Fibroblast of skin of right biceps (primary cell): ENCODE data around the gene GJD3.
A peak's percentile ranks its signal among the peaks of the same experiment; 100 is the strongest.
"Not testable (repeated sequence)": the region's sequence is repeated elsewhere in the genome, so short reads cannot be mapped to it uniquely, and the experiment has no call there.

Experiments used
- DNase-seq: peaks from one replicate; pipeline ENCODE4 v3.0.0-alpha.2; 2013

The GJD3 gene, protein sequence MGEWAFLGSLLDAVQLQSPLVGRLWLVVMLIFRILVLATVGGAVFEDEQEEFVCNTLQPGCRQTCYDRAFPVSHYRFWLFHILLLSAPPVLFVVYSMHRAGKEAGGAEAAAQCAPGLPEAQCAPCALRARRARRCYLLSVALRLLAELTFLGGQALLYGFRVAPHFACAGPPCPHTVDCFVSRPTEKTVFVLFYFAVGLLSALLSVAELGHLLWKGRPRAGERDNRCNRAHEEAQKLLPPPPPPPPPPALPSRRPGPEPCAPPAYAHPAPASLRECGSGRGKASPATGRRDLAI

DNA sequence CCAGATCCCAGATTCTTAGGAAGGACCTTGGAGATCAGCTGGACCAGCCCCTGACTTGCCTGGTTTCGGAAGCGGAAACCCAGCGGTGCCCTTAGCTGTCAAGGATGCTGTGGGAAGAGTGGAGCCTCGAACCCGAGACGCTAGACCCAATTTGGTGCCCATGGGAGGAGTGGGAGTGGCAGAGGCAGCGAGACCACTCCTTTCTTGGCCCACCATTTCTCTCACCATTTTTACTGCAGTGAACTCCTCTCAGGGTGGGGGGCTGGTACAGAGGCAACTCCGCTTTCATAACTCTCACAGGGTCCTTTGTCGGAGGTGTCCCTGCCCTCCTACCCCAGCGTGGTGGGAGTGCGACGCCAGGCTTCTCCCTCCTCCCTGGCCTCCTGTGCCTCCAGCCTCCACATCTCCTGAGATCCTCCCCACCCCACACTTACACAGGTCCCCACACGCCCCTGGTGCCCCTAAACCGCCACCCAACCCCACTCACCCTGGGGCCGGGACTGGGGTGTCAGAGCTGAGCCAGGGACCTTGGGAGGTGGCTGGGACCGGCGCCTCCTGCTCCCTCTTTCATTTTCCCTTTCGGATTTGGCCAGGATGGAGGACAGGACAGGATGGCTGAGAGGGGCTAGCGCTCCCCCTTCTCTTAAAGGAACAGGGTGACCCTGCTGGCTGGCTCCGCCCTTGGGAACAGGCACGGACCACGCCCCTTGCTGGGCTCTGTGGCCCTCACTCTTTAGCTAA is at the start of gene GJD3:
TSS of gene GJD3 (minus strand) at position 617 of the 741 bp plus-strand sequence. CDS start 922 bp downstream, outside the sequence.
- no peak for DNase-seq

DNA sequence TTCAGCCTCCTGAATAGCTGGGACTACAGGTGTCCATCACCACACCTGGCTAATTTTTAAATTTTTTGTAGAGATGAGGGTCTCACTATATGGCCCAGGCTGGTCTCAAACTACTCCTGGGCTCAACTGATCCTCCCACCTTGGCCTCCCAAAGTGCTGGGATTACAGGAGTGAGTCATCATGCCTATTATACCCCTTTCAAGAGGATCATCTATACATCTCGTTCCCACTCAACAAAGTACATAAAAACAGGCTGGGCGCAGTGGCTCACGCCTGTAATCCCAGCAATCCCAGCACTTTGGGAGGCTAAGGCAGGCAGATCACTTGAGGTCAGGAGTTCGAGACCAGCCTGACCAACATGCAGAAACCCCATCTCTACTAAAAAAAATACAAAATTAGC is 49.8 kb upstream of the GJD3 start:
- not testable (repeated sequence) for DNase-seq

DNA sequence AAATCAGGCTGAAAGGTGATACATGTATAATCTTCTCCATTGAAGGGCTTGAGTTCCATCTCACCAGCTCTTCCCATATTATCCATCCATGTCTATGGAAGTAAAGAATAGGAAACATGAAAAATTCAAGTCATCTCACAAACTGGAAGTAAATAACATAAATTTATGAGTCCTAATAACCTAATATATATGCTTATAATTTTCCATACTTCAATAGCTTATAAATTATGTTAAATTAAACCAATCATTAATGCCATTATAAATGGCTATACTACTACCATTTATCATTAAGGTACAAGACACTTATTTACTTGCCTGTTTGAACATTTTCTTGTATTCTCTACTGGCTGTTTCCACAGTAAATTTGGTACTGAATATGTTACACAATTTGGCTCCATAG is 48.3 kb upstream of the GJD3 start:
- DNase-seq: no peak

DNA sequence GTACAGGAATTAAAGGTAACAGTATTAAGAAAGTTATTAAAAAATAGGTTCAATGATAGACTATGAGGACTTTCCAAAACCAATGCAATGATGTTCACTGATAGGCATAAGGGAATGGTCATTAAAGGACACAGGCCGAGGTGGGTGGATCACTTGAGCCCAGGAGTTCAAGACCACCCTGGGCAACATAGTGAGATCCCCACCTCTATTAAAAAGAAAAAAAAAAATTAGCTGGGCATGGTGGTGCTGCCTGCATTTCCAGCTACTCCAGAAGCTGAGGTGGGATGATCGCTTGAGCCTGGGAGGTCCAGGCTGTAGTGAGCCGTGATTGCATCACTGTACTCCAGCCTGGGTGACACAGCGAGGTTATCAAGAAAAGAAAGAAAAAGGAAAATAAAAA is 47.3 kb upstream of the GJD3 start:
- no peak for DNase-seq

DNA sequence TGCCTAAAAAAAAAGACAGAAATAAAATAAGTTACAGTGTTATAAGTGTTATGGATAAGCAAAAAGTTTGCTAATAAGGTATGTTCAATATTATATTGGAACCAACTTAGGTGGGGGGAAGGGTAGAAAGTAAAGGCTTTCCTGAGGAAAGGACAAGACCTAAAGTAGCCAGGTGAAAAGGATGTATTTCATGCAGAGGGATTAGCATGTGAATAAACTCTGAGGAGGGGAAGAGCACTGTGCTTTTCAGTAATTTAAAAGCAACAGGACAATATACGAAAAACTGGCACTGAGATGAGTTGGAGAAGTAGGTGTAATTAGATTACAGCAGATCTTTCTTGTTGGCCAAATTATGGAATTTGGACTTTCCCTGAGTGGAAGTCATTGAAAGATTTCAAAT is 45.5 kb upstream of the GJD3 start:
- no peak for DNase-seq

DNA sequence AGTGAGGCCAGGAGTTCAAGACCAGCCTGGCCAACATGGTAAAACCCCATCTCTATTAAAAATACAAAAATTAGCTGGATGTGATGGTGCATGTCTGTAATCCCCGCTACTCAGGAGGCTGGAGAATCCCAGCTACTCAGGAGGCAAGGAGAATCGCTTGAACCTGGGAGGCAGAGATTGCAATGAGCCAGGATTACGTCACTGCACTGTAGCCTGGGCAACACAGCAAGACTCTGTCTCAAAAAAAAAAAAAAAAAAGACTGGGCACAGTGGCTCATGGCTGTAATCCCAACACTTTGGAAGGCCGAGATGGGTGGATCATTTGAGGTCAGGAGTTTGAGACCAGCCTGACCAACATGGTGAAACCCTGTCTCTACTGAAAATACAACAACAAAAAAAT is 45.0 kb upstream of the GJD3 start:
- not testable (repeated sequence) for DNase-seq

DNA sequence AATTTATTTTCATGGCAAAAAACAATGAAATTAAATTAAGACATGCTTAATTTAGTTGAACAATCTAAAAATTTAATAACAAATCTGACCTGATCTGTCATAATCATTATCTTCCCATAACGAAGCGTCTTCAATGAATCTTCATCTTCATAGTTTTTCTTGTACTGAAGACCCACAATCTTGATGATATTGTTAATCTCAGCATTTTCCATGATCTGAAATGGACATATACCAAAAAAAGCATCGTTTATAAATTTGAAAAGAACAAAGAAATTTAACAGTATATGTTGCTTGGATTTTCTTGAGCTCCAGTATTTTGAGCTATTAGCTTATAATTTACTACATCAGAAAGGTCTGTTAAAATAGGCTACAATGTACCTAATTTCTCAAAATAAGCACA is 42.9 kb upstream of the GJD3 start:
- no peak for DNase-seq

DNA sequence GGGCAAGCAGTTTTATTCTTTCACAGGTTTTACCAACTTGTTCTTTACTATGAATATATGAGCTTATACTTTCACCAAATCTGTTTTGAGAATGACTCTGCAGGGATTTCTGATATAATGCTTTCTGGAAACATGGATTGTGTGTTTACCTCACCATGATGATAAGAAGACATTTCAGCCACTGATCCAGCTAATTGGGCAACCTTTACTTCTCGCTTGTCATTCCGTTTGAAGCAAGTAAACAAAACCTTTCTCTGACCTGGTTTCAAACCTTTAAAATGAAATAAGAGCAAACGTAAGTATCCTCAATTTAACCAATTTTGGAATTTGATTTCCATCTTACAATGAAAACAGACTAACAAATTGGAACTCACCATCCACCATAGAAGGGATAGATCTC is 39.5 kb upstream of the GJD3 start:
- DNase-seq: no peak

DNA sequence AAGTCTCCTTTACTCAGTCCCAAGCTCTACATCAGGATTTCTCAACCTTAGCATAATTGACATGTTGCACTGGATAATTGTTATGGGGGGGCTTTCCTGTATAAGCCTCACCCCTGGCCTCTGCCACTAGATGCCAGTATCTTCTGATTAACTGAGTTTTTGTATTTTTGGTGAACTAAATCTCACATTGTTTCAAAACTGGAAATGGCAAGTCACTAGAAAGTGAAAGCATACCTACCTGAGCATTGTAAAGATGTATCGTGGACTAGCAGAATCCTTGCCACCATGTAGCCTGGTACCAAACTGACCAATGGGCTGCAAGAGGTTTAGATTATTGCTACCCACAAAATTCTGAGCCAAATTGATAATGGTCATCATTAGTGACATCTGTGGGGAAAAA is 38.1 kb upstream of the GJD3 start:
- no peak for DNase-seq

DNA sequence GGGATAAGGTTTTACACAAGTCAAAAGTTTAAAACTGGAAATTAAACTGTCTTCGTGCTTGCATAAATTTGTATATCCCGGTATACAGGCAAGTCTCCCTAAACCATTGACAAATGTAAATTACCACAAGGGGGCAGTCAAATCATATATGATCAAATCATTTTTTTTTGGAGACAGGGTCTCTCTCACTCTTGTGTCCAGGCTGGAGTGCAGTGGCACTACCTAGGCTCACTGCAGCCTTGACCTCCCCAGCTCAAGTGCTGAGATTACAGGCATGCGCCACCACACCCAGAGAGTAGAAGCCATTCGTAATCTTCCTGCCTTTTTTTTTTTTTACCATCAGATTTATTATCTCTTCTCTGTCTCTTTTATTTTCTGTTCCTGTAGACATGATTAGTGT is 34.6 kb upstream of the GJD3 start:
- peak; percentile 57 for DNase-seq

DNA sequence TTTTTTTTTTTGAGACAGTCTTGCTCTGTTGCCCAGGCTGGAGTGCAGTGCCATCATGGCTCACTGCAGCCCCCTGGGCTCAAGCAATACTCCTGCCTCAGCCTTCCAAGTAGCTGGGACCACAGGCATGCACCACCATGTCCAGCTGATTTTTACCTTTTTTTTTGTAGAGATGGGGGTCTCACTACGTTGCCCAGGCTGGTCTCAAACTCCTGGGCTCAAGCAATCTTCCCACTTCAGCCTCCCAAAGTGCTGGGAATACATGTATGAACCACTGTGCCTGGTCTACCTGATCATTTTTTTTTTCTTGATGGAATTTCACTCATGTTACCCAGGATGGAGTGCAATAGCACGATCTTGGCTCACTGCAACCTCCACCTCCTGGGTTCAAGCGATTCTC is 22.0 kb upstream of the GJD3 start:
- DNase-seq: not testable (repeated sequence)

DNA sequence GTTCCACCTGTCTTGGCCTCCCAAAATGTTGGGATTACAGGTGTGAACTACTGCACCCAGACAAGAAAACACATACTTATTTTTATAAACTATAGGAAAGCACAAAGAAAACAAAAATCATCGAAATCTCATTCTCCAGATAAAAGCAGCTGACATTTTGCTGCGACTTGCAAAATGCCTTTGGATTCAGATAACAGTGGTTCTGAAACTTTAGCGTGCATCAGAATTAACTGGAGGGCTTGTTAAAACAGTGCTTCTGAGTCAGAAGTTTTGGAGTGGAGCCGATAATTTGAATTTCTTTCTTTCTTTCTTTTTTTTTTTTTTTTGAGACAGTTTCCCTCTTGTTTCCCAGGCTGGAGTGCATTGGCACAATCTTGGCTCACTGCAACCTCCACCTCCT is 17.7 kb upstream of the GJD3 start:
- no peak for DNase-seq

DNA sequence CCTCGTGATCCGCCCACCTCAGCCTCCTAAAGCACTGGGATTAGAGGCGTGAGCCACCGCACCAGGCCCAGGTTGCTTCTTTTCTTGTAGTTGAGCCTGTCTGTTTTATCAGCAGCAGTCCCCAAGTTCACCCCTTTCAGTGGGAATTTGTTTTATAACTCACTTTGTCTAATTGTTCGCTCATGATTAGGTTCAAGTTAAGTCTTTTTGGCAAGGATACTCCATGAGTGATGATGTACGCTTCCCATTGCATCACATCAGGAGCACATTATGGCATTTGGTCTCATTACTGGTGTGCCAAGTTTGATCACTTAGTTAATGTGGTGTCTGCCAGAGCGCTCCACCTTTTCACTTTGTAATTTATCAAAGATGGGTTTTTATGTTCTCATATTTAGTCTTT is 14.4 kb upstream of the GJD3 start:
- no peak for DNase-seq

DNA sequence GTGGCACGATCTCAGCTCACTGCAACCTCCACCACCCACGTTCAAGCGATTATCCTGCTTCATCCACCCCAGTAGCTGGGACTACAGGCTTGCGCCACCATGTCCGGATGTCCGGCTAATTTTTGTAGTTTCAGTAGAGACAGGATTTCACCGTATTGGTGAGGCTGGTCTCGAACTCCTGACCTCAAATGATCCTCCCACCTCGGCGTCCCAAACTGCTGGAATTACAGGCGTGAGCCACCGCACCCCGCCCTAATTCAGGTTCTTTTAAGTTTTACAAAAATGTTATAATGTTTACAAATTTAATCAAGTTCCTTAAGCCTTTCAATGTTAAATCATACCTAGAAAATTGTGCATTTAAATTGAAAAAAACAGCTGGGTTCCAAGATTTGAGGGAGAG is 13.3 kb upstream of the GJD3 start:
- DNase-seq: no peak

DNA sequence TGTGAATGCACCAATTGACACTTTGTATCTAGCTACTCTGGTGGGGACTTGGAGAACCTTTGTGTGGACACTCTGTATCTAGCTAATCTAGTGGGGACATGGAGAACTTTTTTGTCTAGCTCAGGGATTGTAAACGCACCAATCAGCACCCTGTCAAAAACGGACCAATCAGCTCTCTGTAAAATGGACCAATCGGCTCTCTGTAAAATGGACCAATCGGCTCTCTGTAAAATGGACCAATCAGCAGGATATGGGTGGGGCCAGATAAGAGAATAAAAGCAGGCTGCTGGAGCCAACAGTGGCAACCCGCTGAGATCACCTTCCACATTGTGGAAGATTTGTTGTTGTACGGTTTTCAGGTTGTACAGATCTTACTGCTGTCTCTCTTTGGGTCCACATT is 12.0 kb upstream of the GJD3 start:
- not testable (repeated sequence) for DNase-seq

DNA sequence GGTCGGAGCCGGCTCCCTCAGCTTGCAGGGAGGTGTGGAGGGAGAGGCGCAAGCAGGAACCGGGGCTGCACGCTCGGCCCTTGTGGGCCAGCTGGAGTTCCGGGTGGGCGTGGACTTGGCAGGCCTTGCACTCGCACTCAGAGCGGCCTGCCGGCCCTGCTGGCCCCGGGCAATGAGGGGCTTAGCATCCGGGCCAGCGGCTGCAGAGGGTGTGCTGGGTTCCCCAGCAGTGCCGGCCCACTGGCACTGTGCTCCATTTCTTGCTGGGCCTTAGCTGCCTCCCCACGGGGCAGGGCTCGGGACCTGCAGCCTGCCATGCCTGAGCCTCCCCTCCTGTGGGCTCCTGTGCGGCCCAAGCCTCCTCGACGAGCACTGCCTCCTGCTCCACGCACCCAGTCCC is 11.2 kb upstream of the GJD3 start:
- DNase-seq: not testable (repeated sequence)

DNA sequence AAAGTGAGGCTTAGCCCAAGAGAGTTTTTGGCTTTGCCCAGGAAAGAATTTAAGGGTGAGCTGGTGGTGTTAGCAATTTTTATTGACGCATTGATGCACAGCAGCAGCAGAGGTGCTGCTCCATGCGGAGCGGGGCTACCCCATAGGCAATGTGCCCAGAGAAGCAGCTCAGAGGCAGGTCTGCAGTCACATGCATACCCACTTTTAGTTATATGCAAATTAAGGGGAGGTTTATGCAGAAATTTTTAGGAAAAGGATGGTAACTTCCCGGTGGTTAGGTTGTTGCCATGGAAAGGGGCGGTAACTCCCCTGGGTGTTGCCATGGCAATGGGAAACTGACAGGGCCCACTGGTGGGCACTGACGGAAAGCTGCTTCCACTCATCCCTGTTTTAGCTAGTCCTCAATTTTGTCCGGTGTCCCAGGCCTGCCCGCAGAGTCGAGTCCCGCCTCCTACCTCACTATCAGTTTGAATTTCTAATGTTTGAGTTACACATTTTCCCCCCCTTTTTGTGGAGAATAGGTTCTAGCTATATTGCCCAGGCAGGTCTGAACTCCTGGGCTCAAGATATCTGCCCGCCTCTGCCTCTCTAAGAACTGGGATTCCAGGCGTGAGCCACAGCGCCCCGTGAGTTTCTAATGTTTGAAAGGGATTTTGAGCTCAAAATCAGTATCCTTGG is 10.4 kb upstream of the GJD3 start:
- no peak for DNase-seq

DNA sequence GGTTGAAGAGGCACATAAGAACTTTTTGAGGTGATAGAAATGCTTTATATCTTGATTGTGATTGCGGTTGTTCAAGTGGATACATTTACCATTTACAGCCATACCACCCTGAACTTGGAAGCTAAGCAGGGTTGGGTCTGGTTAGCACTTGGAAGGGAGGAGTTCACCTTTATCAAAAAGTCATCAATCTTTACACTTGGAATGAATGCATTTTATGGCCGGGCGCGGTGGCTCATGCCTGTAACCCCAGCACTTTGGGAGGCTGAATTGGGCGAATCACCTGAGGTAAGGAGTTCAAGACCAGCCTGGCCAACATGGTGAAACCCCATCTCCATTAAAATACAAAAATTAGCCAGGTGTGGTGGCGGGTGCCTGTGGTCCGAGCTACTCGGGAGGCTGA is 9.5 kb upstream of the GJD3 start:
- no peak for DNase-seq

DNA sequence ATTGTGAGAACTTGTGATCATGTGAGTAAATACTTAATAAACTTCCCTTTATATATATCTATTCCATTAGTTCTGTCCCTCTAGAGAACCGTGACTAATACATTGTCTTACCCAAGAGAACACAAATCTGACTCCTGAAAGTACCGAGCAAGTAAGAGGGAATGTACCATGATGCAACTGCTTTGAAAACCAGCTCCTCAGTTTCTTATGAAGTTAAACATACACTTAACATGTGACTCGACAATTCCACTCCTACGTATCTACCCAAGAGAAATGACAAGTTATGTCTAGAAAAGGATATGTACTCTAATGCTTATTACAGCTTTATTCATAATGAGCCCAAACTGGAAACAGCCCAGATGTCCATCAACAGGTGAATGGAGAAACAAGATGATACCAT is 8.8 kb upstream of the GJD3 start:
- peak; percentile 69 for DNase-seq

DNA sequence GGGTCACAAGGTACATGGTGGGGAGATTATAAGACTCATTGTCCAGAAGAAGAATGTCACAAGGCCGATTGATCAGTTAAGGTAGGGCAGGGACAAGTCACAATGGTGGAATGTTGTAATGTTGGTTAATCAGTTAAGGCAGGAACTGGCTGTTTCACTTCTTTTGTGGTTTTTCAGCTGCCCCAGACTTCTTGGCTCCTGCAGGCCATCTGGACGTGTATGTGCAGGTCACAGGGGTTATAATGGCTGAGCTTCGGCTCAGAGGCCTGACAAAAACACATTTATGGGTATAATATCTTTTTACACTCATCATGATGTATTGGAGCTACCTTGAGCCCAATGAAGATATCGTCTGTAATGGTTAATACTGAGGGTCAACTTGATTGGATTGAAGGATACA is 8.1 kb upstream of the GJD3 start:
- DNase-seq: not testable (repeated sequence)

DNA sequence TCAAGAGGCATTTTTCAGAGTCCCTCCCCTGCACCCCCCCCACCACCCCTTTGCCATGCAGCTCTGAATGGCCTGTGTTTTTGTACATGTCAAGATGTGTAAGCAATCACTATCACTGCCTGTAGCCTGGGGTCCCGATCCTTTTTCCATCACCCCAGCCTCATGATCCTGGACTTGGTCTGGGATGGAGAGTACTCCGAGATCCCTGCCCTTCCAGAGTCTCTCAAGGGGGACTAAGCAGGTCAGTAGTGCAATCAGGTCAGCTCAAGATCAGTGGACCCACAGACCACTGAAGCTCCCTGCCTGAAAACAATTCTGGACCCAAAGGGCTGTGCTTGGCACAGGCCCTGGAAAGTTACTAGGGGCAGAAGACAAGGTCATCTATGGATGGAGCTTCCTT is 7.5 kb upstream of the GJD3 start:
- no peak for DNase-seq

DNA sequence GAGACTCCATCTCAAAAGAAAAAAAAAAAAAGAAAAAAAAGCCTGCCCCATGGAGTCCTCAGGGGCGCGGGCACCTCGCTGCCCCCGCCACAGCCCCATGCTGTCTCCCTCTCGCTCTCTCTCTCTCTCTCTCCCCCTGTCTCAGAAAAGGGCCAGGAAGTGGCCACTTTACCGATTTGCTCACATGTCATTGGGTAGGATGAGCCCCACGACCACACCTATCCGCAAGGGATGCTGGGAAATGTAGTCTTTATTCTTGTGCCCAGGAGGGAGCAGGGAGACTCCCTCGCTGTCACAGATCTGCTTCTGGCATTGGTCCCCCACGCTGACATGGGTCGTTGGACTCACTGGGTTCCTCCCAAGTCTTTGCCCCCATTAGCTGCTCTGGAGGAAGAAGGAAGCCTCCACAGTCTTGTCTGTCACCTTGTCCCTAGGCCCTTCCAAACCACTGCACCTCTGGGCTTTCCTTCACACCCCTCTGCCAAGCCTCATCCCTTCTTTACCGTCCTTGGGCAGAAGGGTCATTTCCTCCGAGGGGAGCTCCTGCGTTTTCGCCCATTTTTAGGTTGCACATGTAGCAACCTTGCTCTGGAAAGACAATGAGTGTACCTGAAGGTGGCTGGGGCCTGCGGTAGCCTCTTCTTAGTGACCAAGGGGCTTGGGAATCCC is 6.9 kb upstream of the GJD3 start:
- DNase-seq: no peak

DNA sequence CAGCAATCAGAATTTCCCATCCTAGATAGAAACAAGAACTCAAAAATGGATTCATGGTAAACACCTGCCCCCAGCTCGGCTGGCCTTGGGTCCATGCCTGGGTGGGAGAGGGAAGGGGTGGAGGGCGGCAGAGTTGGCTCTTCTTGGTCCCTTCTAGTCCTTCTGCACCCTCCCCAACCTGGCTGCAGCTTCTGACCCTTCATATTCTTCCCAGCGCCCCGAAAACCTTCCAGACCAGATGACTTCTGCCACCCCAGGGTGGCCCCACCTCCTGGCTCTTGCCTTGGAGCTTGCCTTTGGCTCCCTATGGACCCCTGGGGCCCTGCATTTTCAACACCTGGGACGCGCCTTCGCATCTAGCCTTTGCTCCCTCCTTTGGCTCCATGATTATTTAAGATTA is 5.4 kb upstream of the GJD3 start:
- DNase-seq: no peak

DNA sequence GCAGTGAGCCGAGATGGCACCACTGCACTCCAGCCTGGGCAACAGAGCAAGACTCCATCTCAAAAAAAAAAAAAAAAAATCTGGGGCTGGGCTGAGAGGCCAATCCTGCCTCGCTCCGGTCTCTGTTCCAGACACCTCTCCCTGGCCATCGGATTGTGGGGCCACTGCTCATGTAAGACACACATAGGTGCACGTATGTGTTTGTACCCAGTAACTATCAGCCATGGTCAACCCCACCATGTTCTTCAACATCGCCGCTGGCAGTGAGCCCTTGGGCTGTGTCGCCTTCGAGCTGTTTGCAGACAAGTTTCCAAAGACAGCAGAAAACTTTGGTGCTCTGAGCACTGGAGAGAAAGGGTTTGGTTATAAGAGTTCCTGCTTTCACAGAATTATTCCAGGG is 3.2 kb upstream of the GJD3 start:
- not testable (repeated sequence) for DNase-seq
